ENCODE data around the gene TRRAP. TPM values are rescaled to one million over a fixed set of nuclear protein-coding genes. Genes with fewer than 3 reads are reported as not detected.

TRRAP gene
- total and polyA plus RNA-seq, 10 donors, result 8.4 to 73.4 (median 57.5) TPM

DNA sequence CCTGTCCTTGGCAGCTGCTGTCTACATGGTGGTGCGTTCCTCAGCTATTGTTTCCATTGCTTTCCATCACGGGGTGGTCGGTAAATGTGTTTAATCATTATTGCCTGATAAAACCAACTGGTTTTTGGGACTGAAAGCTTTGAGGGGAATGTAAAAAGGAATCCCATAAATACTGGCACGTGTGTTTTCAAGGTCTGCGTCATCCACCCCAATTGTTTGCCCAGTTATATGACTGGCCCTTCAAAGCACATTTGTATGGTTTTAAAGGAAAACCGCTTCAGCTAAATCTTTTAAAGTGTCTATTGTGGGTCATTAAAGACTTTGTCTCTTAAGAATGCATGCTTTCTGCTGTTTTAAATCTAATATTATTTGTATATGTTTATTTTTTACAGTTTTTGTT lies 65.0 kb downstream of the TRRAP start:
- Histone ChIP-seq H3K4me3 (no peak overlapping the region), H3K9me3 (no peaks in the 10 kb centered on the region), H3K36me3 (peaks cover 0 to 100% (median 89%) of the 10 kb centered on the region in 6 donors), H3K27me3 (replicated peaks in 1 of 7) (no peaks in the 10 kb centered on the region), H3K27ac (no peak overlapping the region), H3K4me1 (no peaks in the 10 kb centered on the region)
- intact Hi-C loops (cut with DNase I; ENCODE audit: low total_unique reads), result no loop called here
- DNase-seq, result no peak
- no peak for TF ChIP-seq POLR2A (IDR thresholded peaks at IDR 0.05)
- no peak for TF ChIP-seq CTCF (IDR thresholded peaks at IDR 0.05 in 8 of 11, conservative IDR thresholded peaks at IDR 0.05 in 3 of 11)
- TF ChIP-seq POLR2AphosphoS5 (IDR thresholded peaks at IDR 0.05), result no peak
- WGBS, 5 donors, result 91 to 94% (median 93%) methylated on average over 6 of the region's 6 CpGs

- H3K36me3 ChIP-seq, result peaks cover 8 to 100% (median 90%) of the 10 kb centered on the region in 6 donors
These were observed 66.1 kb downstream of the TRRAP start for GRCh38 chr7:98944386-98944785.

GRCh38 chr7:98945852-98946251 lies 67.5 kb downstream of the TRRAP start:
- DNase-seq, result no peak
- no peak for TF ChIP-seq CTCF (IDR thresholded peaks at IDR 0.05 in 8 of 11, conservative IDR thresholded peaks at IDR 0.05 in 3 of 11)
- TF ChIP-seq POLR2AphosphoS5 (IDR thresholded peaks at IDR 0.05), result no peak
- TF ChIP-seq POLR2A (IDR thresholded peaks at IDR 0.05), result no peak
- H3K9me3 ChIP-seq, result no peaks in the 10 kb centered on the region
- H3K4me3 ChIP-seq, result no peak overlapping the region
- H3K36me3 ChIP-seq, result peaks cover 12 to 100% (median 91%) of the 10 kb centered on the region in 6 donors
- H3K27me3 ChIP-seq (replicated peaks in 1 of 7), result no peaks in the 10 kb centered on the region
- intact Hi-C loops (cut with DNase I; ENCODE audit: low total_unique reads), result no loop called here
- H3K27ac ChIP-seq, result no peak overlapping the region
- no peaks in the 10 kb centered on the region for H3K4me1 ChIP-seq
- WGBS, 5 donors, result 79 to 96% (median 94%) methylated on average over 7 of the region's 7 CpGs

More at GRCh38 chr7:98944386-98944785, 66.1 kb downstream of the TRRAP start:
- no peaks in the 10 kb centered on the region for H3K27me3 ChIP-seq (replicated peaks in 1 of 7)
- TF ChIP-seq CTCF (IDR thresholded peaks at IDR 0.05 in 8 of 11, conservative IDR thresholded peaks at IDR 0.05 in 3 of 11) (no peak), POLR2AphosphoS5 (IDR thresholded peaks at IDR 0.05) (no peak), POLR2A (IDR thresholded peaks at IDR 0.05) (no peak)
- no peaks in the 10 kb centered on the region for H3K9me3 ChIP-seq
- intact Hi-C loops (cut with DNase I; ENCODE audit: low total_unique reads), result no loop called here
- WGBS, 5 donors, result 69 to 83% (median 78%) methylated on average over 4 of the region's 4 CpGs
- H3K4me1 ChIP-seq, result no peaks in the 10 kb centered on the region
- no peak for DNase-seq
- H3K27ac ChIP-seq, result no peak overlapping the region
- no peak overlapping the region for H3K4me3 ChIP-seq

DNA sequence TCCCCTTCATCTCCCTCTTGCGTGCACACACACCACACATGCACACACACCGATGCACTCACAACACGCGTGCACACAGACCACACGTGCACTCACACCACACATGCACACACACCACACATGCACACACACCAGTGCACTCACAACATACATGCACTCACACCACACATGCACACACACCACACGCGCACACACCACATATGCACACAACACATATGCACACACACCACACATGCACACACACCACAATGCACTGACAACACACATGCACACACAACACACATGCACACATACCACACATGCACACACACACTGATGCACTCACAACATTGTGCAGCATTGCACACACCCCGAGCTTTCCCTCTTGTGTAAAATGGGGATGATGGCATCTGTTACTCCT lies 68.1 kb downstream of the TRRAP start:
- Histone ChIP-seq H3K4me3 (no peak overlapping the region), H3K27me3 (replicated peaks in 1 of 7) (no peaks in the 10 kb centered on the region), H3K27ac (no peak overlapping the region), H3K36me3 (peaks cover 12 to 100% (median 90%) of the 10 kb centered on the region in 6 donors), H3K9me3 (no peaks in the 10 kb centered on the region), H3K4me1 (no peaks in the 10 kb centered on the region)
- intact Hi-C loops (cut with DNase I; ENCODE audit: low total_unique reads), result no loop called here
- TF ChIP-seq POLR2AphosphoS5 (IDR thresholded peaks at IDR 0.05), result no peak
- no peak for TF ChIP-seq CTCF (IDR thresholded peaks at IDR 0.05 in 8 of 11, conservative IDR thresholded peaks at IDR 0.05 in 3 of 11)
- TF ChIP-seq POLR2A (IDR thresholded peaks at IDR 0.05), result no peak
- DNase-seq, result no peak
- 90 to 100% (median 96%) methylated on average over 8 of the region's 8 CpGs for WGBS, 5 donors
